ENCODE results near the gene IMPG2.

The IMPG2 gene

DNA sequence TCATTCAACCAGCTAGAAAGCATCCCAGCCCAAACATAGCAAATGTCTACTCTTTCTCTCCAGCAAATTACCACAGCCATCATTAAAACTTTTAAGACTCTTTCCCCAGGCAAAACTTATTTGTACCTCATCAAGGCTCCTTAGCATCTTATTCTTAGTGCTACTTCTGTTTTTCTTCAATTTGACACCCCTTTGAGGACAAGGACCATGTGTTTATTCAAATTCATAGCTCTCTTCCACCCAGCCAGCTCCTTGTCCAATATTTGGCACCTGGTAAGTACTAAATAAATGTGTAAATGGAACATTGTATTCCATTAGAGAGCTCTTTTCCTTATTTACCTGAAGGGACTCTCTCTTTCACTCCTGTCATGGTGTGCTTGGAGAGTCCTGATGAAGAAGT is 89.8 kb downstream of the IMPG2 start:
- FAIRE-seq, result no peak

DNA sequence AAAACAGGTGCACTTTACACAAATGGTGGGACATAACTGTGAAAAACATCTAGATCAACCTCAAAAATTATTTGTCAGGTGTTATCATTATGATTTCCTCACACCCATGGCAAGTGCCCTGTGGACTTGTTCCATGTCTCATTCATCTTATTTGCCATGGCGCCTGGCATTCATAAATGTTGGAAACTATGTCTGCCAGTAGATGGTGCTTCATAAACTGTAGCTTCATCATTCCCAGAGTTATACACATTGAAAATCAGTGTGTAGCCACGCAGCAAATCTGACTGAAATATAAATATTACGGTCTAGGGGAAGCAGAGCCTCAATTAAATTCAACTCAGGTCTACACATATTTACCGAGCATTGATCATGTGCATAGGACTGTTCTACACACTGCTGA is 90.7 kb downstream of the IMPG2 start:
- no peak for FAIRE-seq

DNA sequence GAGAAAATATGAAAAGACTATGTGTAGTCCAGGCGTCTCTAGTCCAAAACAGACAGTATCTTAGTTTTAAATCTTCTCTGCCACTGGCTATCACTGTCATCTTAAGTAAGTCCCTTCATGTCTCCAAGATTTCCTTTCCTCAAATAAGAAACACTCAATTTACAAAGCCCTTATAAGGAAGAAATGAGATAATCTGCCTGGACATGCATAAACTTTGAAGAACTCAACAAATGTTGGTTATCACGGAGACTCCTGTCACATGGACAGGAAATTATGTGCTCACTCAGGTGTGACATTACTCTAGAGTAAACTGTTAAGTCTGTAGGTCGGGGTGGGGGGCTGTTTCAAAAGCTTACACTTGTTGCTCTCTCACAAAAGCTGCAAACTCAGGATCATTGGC is 91.9 kb downstream of the IMPG2 start:
- no peak for FAIRE-seq

DNA sequence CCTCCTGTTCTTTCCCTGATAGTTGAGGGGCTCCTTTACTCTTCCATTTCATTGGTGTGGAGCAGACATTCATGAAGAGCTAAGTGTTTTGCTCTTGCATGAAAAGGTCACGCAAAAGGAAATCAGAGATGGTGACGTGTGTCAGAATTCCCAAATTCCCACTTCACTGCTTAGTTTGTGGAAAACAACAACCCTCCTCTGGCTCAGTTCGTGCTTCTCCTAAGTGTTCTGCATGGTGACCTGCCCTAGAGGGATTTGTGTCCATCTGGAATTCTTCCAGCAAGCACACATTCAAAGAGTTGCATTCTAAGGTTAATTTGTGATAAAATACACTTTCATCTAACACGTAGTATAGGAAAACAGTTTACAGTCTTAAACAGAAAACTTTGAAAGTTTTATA is 95.6 kb downstream of the IMPG2 start:
- no peak for FAIRE-seq

- FAIRE-seq, result no peak
Observed at GRCh38 chr3:101223016-101223415, 97.4 kb downstream of the IMPG2 start.

DNA sequence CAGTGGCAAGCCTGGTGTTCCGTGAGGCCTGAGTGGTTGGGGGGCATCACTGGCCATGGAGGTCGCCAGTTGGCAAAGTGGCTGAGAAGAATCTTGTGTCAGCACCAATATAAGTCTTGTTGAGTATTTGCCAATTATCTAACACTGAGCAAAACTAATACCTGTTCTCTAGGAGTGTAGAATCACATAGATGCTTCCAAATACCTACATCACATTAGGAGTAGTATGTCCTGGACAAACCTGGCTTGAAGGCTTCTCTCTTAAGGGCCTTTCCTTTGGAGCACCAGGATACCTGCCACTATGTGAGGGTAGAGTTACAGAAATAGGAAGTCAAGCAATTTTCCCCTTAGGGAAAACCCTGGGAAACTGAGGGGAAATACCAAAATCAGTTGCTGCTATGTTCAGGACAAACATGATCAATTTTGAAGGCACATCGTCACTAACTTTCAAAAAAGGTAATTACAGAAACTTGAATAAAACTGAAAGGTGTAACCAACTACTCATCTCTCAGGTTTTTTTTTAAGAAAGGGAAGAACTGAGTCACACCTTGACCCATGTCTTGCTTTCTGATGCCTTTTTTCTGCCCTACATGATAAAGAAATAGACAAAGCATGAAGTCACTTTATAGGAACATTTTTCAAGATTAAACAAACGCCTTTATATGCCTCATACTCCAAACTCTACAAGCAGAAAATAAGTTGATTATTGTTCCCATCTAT is 100.4 kb downstream of the IMPG2 start:
- no peak for FAIRE-seq

- no peak for FAIRE-seq
Observed at GRCh38 chr3:101217472-101218245, 102.7 kb downstream of the IMPG2 start.

DNA sequence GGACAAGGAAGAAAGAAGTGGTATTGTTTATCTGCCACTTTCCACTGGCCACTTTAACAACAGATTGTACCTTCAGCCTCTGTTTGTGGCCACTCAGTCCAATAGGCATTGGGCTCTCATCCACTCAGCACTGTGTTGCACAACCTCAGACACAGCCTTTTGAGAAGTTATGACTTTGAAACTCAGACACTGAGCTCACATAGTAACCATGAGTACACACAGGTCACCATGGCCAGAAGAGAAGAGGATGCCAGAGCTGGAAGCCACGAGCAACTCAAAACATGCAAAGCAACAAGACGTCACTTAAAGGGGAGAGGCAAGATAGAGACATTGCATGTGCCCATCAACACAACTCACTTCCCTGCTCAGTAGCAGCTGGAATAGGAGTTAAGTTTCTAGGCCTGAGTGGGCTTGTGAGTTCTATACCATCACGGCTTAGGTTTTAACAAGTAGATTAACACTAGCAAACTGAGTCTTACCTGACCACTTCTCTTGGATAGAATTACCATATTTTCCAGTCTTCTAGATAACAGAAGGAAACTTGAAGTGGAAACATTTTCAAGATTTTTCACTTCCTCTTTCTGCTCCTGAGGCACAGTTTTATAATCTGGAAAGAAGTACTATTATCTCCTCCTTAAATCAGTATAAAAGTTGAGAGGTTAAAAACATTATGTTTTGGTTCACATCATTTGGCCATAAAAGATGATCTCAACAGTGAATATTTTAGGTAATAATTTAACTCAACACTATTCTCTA is 103.5 kb downstream of the IMPG2 start:
- no peak for FAIRE-seq

DNA sequence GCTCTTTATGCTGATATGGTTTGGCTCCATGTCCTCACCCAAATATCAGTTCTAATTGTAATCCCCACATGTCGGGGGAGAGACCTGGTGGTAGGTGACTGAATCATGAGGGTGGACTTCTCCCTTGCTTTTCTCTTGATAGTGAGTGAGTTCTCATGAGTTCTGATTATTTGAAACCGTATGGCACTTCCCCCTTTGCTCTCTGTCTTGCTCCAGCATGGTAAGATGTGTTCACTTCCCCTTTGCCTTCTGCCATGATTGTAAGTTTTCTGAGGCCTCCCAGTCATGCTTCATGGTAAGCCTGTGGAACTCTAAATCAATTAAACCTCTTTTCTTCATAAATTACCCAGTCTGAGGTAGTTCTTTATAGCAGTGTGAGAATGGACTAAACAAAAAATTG is 107.6 kb downstream of the IMPG2 start:
- FAIRE-seq, result no peak

- FAIRE-seq, result no peak
Observed at GRCh38 chr3:101204246-101204645, 116.1 kb downstream of the IMPG2 start.

DNA sequence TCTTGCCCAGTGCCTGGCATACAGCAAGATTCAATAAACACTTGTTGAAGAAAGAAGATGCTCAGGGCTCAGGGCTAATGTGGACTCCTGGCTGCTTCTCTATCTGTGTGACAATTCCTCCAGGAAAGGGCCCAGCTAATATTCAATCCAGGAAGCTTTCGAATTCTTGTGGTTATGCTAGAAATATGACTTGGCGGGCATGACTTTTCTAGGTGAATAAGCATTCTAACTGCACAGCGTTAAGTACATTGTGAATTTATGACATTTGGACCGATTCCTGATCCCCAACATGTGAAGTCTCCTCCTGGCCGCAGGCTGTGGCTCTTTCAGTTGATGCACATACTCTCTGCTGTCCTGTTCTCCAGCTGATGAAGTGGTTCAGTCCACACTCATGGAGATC is 117.0 kb downstream of the IMPG2 start:
- FAIRE-seq, result no peak

- FAIRE-seq, result no peak
Observed at GRCh38 chr3:101202640-101203039, 117.7 kb downstream of the IMPG2 start.

- FAIRE-seq, result no peak
Observed at GRCh38 chr3:101200461-101200860, 119.9 kb downstream of the IMPG2 start.

DNA sequence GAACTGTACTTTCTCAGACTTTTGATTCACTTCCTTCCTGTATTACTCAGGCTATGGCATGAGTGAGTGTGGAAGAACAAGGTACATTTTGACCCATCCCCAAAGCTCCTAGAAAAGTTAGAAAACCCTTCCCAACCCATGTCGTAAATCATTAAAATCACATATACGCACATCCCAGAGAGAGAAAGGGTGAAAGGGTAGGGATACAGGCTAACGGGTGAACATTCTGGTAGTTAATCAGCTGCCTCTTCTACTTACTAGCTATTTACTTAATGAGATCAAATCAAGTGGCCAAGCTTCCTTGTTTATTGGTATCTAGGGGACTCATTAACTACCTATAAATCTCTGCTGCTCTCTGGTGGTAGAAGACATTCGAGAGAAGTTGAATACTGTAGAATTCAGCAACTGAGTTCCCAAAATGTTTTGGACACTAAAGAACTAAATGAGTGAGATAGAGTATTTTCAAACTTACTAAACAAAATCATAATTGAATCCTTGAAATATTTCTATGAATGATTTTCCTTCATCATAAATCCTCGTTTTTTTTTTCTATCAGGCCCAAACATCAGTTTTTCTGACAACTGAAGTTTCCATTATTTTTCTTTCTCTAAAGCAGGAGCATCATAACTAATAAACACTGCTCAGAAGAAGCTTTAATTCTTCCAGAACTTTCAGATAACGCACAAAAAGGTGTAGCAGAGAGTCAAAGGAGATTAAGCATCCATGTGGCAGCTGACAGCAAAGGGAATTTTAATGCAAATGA is 124.2 kb downstream of the IMPG2 start:
- peak; percentile 96 for FAIRE-seq

DNA sequence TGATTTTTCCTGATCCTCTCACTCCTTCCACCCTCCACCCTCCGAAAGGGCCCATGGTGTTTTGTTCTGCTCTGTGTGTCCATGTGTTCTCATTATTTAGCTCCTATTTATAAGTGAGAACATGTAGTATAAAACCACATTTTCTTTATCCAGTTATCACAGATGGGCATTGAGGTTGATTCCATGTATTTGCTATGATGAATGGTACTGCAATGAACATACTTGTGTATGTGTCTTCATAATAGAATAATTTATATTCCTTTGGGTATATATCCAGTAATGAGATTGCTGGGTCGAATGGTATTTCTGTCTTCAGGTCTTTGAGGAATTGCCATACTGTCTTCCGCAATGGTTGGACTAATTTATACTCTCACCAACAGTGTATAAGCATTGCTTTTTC is 126.0 kb downstream of the IMPG2 start:
- FAIRE-seq, result no peak

- no peak for FAIRE-seq
Observed at GRCh38 chr3:101193957-101194356, 126.4 kb downstream of the IMPG2 start.

GRCh38 chr3:101189796-101190195 is 130.6 kb downstream of the IMPG2 start:
- no peak for FAIRE-seq

GRCh38 chr3:101189176-101189575 is 131.2 kb downstream of the IMPG2 start:
- FAIRE-seq, result no peak

DNA sequence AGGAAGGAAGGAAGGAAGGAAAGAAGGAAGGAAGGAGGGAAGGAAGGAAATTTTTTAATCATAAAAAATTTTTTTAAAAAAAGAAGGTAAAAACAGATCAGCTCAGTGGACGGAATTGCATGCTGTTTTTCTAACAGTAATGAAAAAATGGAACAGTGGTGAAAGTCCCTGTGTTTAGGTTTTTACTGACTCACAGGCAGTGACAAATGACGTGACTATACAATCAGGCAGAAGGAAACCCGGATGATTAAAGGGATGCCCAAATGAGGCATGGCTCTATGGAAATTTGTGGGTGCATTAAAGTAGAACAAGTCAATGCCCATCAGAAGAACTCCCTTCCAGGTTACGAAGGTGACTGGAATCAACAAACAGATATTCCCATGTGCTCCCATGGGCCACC is 135.0 kb downstream of the IMPG2 start:
- no peak for FAIRE-seq

GRCh38 chr3:101184111-101184510 is 136.3 kb downstream of the IMPG2 start:
- FAIRE-seq, result peak; percentile 87

GRCh38 chr3:101183151-101183550 is 137.2 kb downstream of the IMPG2 start:
- no peak for FAIRE-seq

GRCh38 chr3:101182734-101183133 is 137.6 kb downstream of the IMPG2 start:
- FAIRE-seq, result no peak

DNA sequence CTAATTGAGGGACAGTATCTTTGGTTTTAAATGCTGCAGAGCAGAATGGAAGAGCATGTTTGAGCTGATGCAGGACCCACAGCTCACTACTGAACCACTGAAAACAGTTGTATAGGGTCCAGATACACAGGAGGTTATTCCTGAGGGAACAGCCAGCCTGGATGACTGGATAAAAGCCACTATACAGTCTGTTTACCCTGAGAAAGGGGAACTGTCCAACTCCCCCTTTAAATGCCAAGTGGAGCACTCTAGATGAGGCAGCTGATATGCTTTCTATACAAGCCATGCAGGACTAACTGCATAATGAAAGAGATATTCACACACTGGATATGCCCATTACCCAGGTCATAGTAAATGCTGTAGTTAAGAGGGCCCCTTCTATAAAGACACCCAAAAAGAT is 138.6 kb downstream of the IMPG2 start:
- FAIRE-seq, result no peak
